Left ventricle myocardium inferior (tissue), 1 donor: ENCODE measurements around the gene FOLR2. TPM values are rescaled to one million over a fixed set of nuclear protein-coding genes. Genes with fewer than 3 reads are reported as not detected.
"Not testable (repeated sequence)": the region's sequence is repeated elsewhere in the genome, so short reads cannot be mapped to it uniquely, and the experiment has no call there.

ENCODE experiments used
- DNase-seq: peaks from one replicate; pipeline ENCODE4 v3.0.0-alpha.2; 2020
- H3K27ac ChIP-seq: fragments of 200-600 bp; replicated peaks from 2 replicates; pipeline ENCODE4 v1.8.0; 2021
- H3K27me3 ChIP-seq: fragments of 200-600 bp; 2 replicates; pipeline ENCODE4 v1.8.0; 2021; ENCODE audit warnings: low read depth
- H3K36me3 ChIP-seq: fragments of 200-600 bp; 2 replicates; pipeline ENCODE4 v1.8.0; 2021
- H3K4me1 ChIP-seq: fragments of 200-600 bp; 2 replicates; pipeline ENCODE4 v1.8.0; 2021
- H3K4me3 ChIP-seq: fragments of 200-600 bp; 2 replicates; pipeline ENCODE4 v1.8.0; 2021; ENCODE audit warnings: mild to moderate bottlenecking, moderate library complexity
- H3K9me3 ChIP-seq: fragments of 200-600 bp; replicated peaks from 2 replicates; pipeline ENCODE4 v1.8.0; 2021
- CTCF ChIP-seq: fragments of 200-600 bp; IDR thresholded peaks from 2 replicates; pipeline ENCODE4 v1.8.0; 2021; ENCODE audit warnings: antibody characterized with exemption, mild to moderate bottlenecking, borderline replicate concordance
- intact Hi-C: fragments of 100-400 bp; cut with micrococcal nuclease; formaldehyde crosslinking; loops from one replicate; pipeline ENCODE4 v1.11.0; 2022
- long read RNA-seq: library from polyadenylated mRNA; unstranded; transcript quantifications from one replicate; pipeline ENCODE4 v2.0.0, GENCODE V29; 2021
- total RNA-seq: library from RNA; stranded (reverse); fragmentation: NEBNext Ultra II Directional; extraction: Animal tissue kit (Norgen Biotek cat#: 25700); gene quantifications from one replicate; pipeline ENCODE4 v1.2.1, GENCODE V29; 2021
- donor health status: DM: no; HTN: yes; CAD: no; lungs with severe emphysema.

The FOLR2 gene
- 20.9 TPM for total RNA-seq
- long read RNA-seq, transcript FOLR2-201 (5 exons, 1,138 nt): major isoform, 9 of 12 reads
- long read RNA-seq, partial matches to known transcripts: 0 of 12 reads
- long read RNA-seq, other reads (novel, unspliced or antisense): 1 of 12 reads

GRCh38 chr11:72216638-72217037 is at the start of gene FOLR2:
TSS of gene FOLR2 (plus strand) at chr11:72216794. CDS start at chr11:72218585, 1,791 bp downstream.
- intact Hi-C loops: no loop called here
- DNase-seq: no peak
- no peaks in the 10 kb centered on the region for H3K4me1 ChIP-seq
- no peaks in the 10 kb centered on the region for H3K9me3 ChIP-seq
- H3K36me3 ChIP-seq: no peaks in the 10 kb centered on the region
- no peak for TF ChIP-seq CTCF
- peak within 1 kb of the TSS; percentile 30 for H3K4me3 ChIP-seq
- H3K27me3 ChIP-seq: peaks cover 28% of the 10 kb centered on the region
- peak within 1 kb of the TSS; percentile 28 for H3K27ac ChIP-seq

GRCh38 chr11:72169046-72169555 is 47.5 kb upstream of the FOLR2 start:
- DNase-seq, H3K36me3 ChIP-seq, intact Hi-C loops, H3K27ac ChIP-seq, H3K9me3 ChIP-seq, H3K4me3 ChIP-seq, H3K4me1 ChIP-seq: not testable (repeated sequence)
- peaks cover 11% of the 10 kb centered on the region for H3K27me3 ChIP-seq

GRCh38 chr11:72169754-72170153 is 46.8 kb upstream of the FOLR2 start:
- intact Hi-C loops, H3K4me3 ChIP-seq, H3K4me1 ChIP-seq, H3K9me3 ChIP-seq, DNase-seq, H3K36me3 ChIP-seq, H3K27ac ChIP-seq: not testable (repeated sequence)
- peaks cover 11% of the 10 kb centered on the region for H3K27me3 ChIP-seq

- H3K27me3 ChIP-seq, H3K4me1 ChIP-seq, DNase-seq, H3K4me3 ChIP-seq, H3K36me3 ChIP-seq, H3K9me3 ChIP-seq, intact Hi-C loops, H3K27ac ChIP-seq: not testable (repeated sequence)
These were observed 44.6 kb upstream of the FOLR2 start for GRCh38 chr11:72172043-72172442.

GRCh38 chr11:72173291-72173690 is 43.3 kb upstream of the FOLR2 start:
- H3K9me3 ChIP-seq: no peaks in the 10 kb centered on the region
- intact Hi-C loops: no loop called here
- no peaks in the 10 kb centered on the region for H3K36me3 ChIP-seq
- TF ChIP-seq CTCF: no peak
- H3K27ac ChIP-seq: no peak overlapping the region
- no peaks in the 10 kb centered on the region for H3K27me3 ChIP-seq
- no peak overlapping the region for H3K4me3 ChIP-seq
- DNase-seq: no peak
- no peaks in the 10 kb centered on the region for H3K4me1 ChIP-seq

GRCh38 chr11:72174302-72175070 is 42.1 kb upstream of the FOLR2 start:
- Histone ChIP-seq H3K27me3 (no peaks in the 10 kb centered on the region), H3K36me3 (no peaks in the 10 kb centered on the region), H3K4me3 (no peak overlapping the region), H3K9me3 (no peaks in the 10 kb centered on the region), H3K4me1 (no peaks in the 10 kb centered on the region), H3K27ac (no peak overlapping the region)
- DNase-seq: no peak
- intact Hi-C loops: no loop called here
- TF ChIP-seq CTCF: no peak

GRCh38 chr11:72177656-72178055 is 38.9 kb upstream of the FOLR2 start:
- H3K27me3 ChIP-seq: no peaks in the 10 kb centered on the region
- H3K4me1 ChIP-seq: no peaks in the 10 kb centered on the region
- TF ChIP-seq CTCF: no peak
- H3K4me3 ChIP-seq: no peak overlapping the region
- intact Hi-C loops: no loop called here
- DNase-seq: no peak
- no peaks in the 10 kb centered on the region for H3K9me3 ChIP-seq
- H3K27ac ChIP-seq: no peak overlapping the region
- no peaks in the 10 kb centered on the region for H3K36me3 ChIP-seq
